ENCODE measurements around the gene YAE1.
A peak's percentile ranks its signal among the peaks of the same experiment; 100 is the strongest.
"Not testable (repeated sequence)": the region's sequence is repeated elsewhere in the genome, so short reads cannot be mapped to it uniquely, and the experiment has no call there.

The YAE1 gene

GRCh38 chr7:39566023-39566921, at the start of gene YAE1:
TSS of gene YAE1 (plus strand) at chr7:39566404. CDS start at chr7:39566419, 15 bp downstream.
- DNase-seq (ENCODE audit: low spot score) = peak; percentile 96

GRCh38 chr7:39516498-39516897, 49.7 kb upstream of the YAE1 start:
- no peak for DNase-seq (ENCODE audit: low spot score)

- DNase-seq (ENCODE audit: low spot score) = no peak
These were observed 49.0 kb upstream of the YAE1 start for GRCh38 chr7:39517240-39517639.

GRCh38 chr7:39525926-39526325, 40.3 kb upstream of the YAE1 start:
- DNase-seq (ENCODE audit: low spot score) = no peak

- DNase-seq (ENCODE audit: low spot score) = no peak
These were observed 39.5 kb upstream of the YAE1 start for GRCh38 chr7:39526666-39527065.

GRCh38 chr7:39527296-39527695, 38.9 kb upstream of the YAE1 start:
- DNase-seq (ENCODE audit: low spot score) = no peak

GRCh38 chr7:39527951-39528350, 38.3 kb upstream of the YAE1 start:
- no peak for DNase-seq (ENCODE audit: low spot score)

GRCh38 chr7:39528849-39529248, 37.4 kb upstream of the YAE1 start:
- DNase-seq (ENCODE audit: low spot score) = no peak

- no peak for DNase-seq (ENCODE audit: low spot score)
These were observed 36.6 kb upstream of the YAE1 start for GRCh38 chr7:39529582-39529981.

GRCh38 chr7:39530971-39531370, 35.2 kb upstream of the YAE1 start:
- DNase-seq (ENCODE audit: low spot score) = no peak

- no peak for DNase-seq (ENCODE audit: low spot score)
These were observed 34.4 kb upstream of the YAE1 start for GRCh38 chr7:39531818-39532217.

- DNase-seq (ENCODE audit: low spot score) = no peak
These were observed 33.4 kb upstream of the YAE1 start for GRCh38 chr7:39532832-39533231.

GRCh38 chr7:39534599-39534998, 31.6 kb upstream of the YAE1 start:
- DNase-seq (ENCODE audit: low spot score) = no peak

- DNase-seq (ENCODE audit: low spot score) = no peak
These were observed 31.1 kb upstream of the YAE1 start for GRCh38 chr7:39535064-39535463.

- DNase-seq (ENCODE audit: low spot score) = no peak
These were observed 30.5 kb upstream of the YAE1 start for GRCh38 chr7:39535720-39536119.

- DNase-seq (ENCODE audit: low spot score) = no peak
These were observed 29.3 kb upstream of the YAE1 start for GRCh38 chr7:39536951-39537350.

- no peak for DNase-seq (ENCODE audit: low spot score)
These were observed 26.4 kb upstream of the YAE1 start for GRCh38 chr7:39539816-39540215.

GRCh38 chr7:39540320-39540719, 25.9 kb upstream of the YAE1 start:
- no peak for DNase-seq (ENCODE audit: low spot score)

- DNase-seq (ENCODE audit: low spot score) = no peak
These were observed 24.7 kb upstream of the YAE1 start for GRCh38 chr7:39541511-39541910.

GRCh38 chr7:39544774-39545173, 21.4 kb upstream of the YAE1 start:
- DNase-seq (ENCODE audit: low spot score) = not testable (repeated sequence)

GRCh38 chr7:39547336-39547735, 18.9 kb upstream of the YAE1 start:
- no peak for DNase-seq (ENCODE audit: low spot score)

GRCh38 chr7:39550411-39550810, 15.8 kb upstream of the YAE1 start:
- no peak for DNase-seq (ENCODE audit: low spot score)

- no peak for DNase-seq (ENCODE audit: low spot score)
These were observed 12.8 kb upstream of the YAE1 start for GRCh38 chr7:39553436-39553835.

- peak; percentile 59 for DNase-seq (ENCODE audit: low spot score)
These were observed 11.5 kb upstream of the YAE1 start for GRCh38 chr7:39554583-39555165.

Measured in GM03348 (cell line).